ENCODE measurements around the gene ELK3.

Gene ELK3

DNA sequence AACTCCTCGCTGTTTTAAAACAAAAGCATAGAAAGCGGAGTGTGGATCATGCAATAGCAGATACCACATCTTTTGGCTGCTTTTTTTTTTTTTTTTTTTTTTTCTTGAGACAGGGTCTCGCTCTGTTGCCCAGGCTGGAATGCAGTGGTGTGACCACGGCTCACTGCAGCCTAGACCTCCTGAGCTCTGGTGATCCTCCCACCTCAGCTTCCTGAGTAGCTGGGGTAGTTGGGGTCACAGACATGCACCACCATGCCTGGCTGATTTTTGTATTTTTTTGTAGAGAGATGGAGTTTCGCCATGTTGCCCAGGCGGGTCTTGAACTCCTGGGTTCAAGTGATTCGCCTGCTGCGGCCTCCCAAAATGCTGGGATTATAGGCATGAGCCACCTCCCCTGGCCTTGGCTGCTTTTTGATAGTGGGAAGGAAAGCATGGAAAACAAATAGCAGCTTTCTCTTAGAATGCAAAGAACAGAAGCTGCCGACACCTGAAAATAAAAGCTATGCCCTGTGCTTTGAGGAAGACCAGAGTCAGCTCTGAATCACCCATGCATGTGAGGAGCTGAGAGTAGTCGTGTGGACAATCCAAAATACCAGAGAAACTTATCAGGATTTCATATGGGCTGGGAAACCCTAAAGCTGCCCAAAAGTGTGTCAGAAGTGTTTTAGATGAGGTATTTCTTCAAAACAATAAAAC, 3.6 kb upstream of the ELK3 start:
- Histone ChIP-seq H3K4me3 (ENCODE audit: low read length) (no peak overlapping the region), H3K27ac (ENCODE audit: low read length) (no peak overlapping the region), H3K27me3 (ENCODE audit: control insufficient read depth, insufficient read depth, low read length) (peaks cover 17% of the 10 kb centered on the region), H3K9me3 (ENCODE audit: control insufficient read depth, low read depth, low read length) (no peaks in the 10 kb centered on the region), H3K36me3 (ENCODE audit: control insufficient read depth, low read depth, low read length) (no peaks in the 10 kb centered on the region), H3K4me1 (ENCODE audit: control insufficient read depth, low read depth, low read length) (no peaks in the 10 kb centered on the region), H3K9ac (ENCODE audit: low read length) (no peak overlapping the region)

DNA sequence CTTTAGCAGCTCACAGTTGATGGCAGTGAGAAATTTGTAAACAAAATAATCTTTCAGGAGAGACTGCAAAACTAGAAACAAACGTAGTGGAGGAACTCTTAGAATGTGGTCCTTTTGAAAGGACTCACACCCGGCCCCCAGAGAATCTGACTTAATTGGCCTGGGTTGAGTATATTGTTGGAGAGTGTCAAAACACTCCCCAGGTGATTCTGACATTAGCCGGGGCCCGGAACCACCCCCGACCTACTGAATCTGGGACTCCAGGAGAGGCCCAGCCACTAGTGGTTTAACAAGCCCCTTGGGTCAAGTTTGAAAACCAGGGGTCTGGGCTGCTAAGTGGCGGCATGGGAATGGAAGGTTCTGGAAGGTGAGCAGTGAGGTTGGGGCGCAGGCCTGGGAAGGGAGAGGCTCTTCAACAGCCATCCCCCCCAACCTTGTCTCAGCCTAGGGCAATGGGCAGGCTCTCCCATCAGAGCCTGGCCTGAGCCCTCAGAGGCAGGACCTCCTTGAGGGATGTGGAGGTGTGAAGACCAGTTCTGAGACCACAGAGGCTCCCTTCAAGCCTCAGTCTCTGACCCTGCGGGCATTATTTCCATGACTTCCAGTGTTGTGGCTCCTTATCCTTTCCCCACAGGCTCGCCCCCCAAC, 1.1 kb upstream of the ELK3 start:
- Histone ChIP-seq H3K27me3 (ENCODE audit: control insufficient read depth, insufficient read depth, low read length) (peaks cover 29% of the 10 kb centered on the region), H3K4me3 (ENCODE audit: low read length) (peak overlapping the region; percentile 69), H3K9me3 (ENCODE audit: control insufficient read depth, low read depth, low read length) (no peaks in the 10 kb centered on the region), H3K4me1 (ENCODE audit: control insufficient read depth, low read depth, low read length) (peaks cover 5% of the 10 kb centered on the region), H3K27ac (ENCODE audit: low read length) (no peak overlapping the region), H3K36me3 (ENCODE audit: control insufficient read depth, low read depth, low read length) (no peaks in the 10 kb centered on the region), H3K9ac (ENCODE audit: low read length) (no peak overlapping the region)

DNA sequence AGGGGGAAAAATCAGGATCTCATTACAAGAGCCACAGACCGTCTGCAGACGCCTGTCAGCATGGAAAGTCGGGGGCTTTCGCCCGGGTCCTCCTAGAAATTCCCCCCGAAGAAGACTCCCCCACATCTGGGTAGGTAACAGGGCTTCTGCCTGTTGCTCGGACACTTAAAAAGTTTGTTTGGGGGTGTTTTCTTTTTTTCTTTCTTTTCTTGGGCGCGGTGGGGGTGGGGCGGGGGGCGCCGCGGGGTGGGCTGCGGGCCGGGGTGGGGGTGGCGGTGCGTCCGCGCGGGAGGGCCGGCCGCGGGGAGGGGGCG, 358 bp downstream of the ELK3 start:
- Histone ChIP-seq H3K27ac (ENCODE audit: low read length) (no peak overlapping the region), H3K36me3 (ENCODE audit: control insufficient read depth, low read depth, low read length) (no peaks in the 10 kb centered on the region), H3K4me1 (ENCODE audit: control insufficient read depth, low read depth, low read length) (peaks cover 5% of the 10 kb centered on the region), H3K9me3 (ENCODE audit: control insufficient read depth, low read depth, low read length) (no peaks in the 10 kb centered on the region), H3K4me3 (ENCODE audit: low read length) (peak overlapping the region; percentile 86), H3K9ac (ENCODE audit: low read length) (no peak overlapping the region), H3K27me3 (ENCODE audit: control insufficient read depth, insufficient read depth, low read length) (peaks cover 29% of the 10 kb centered on the region)

DNA sequence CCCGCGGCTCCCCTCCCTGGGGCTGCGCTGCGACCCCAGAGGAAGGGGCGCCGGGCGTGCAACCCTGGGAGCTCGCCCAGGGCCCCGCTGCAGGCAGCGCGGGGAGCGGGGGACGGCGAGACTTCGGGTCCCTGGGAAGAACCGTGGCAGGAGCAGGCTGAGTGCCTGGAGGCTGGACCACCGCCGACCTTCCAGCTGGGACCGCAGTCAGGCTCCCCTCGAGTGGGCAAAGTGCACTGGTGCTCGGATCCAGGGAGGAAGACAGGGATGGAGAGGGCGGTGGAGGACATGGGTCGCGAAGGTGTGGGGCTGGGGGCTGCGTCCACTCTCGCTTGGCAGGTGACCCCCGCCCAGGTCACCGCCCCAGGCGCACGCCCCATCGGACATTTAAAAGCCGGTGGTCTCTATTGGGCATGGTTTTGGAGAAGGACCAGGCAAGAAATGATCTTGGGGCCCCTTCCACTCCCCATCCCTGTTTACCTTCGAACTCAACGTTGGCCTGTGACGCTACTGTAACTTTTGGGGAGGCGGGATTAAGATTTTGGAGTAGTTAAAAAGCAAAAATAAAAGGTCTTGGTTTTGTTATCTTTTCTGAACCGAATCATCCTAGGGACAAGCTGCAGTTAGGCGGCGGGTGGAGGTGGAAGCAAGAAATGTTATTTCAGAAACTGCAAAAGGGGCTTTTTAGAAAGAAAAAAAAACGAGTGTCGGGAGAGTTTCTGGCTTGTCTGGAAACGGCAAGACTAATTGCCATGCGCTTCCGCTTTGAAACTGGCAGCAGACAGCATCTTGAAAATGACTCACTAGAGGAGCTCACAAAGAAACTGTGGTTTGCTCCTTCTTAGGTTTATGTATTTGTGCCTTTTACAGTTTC, 1.0 kb downstream of the ELK3 start:
- Histone ChIP-seq H3K4me3 (ENCODE audit: low read length) (peak overlapping the region; percentile 86), H3K27me3 (ENCODE audit: control insufficient read depth, insufficient read depth, low read length) (peaks cover 29% of the 10 kb centered on the region), H3K4me1 (ENCODE audit: control insufficient read depth, low read depth, low read length) (peaks cover 5% of the 10 kb centered on the region), H3K9ac (ENCODE audit: low read length) (peak overlapping the region; percentile 46), H3K36me3 (ENCODE audit: control insufficient read depth, low read depth, low read length) (no peaks in the 10 kb centered on the region), H3K27ac (ENCODE audit: low read length) (no peak overlapping the region), H3K9me3 (ENCODE audit: control insufficient read depth, low read depth, low read length) (no peaks in the 10 kb centered on the region)

DNA sequence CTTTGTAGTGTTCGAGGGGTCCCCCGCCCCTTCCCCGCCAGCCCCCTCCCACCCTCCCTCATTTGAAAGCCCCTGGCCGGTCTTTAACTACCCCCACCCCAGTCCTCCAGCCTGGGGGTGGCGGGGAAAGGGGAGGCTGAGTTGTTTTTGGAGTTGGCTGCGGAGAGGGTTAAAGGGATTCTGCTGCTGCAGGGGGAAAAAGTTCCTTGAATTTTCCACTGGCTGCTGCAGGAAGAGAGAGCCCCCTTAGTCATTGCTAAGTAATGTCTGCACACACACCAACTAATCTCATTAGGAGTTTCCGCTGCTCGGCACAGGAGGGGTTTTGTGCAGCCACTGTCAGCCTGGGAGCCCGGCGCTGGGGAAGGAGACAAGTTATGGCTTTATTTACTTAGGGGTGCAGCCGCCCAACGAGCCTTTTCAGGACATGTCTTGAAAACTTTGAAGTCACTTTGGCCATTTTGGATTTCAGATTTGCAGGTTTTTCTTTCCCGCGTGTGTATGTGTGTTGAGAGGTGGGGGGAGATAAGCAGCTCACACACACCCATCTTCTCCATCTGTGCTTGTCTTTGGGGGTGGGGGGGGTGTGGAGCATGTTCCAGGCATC, 1.8 kb downstream of the ELK3 start:
- H3K27me3 ChIP-seq (ENCODE audit: control insufficient read depth, insufficient read depth, low read length): peaks cover 29% of the 10 kb centered on the region
- H3K4me1 ChIP-seq (ENCODE audit: control insufficient read depth, low read depth, low read length): peaks cover 5% of the 10 kb centered on the region
- no peak overlapping the region for H3K27ac ChIP-seq (ENCODE audit: low read length)
- H3K9ac ChIP-seq (ENCODE audit: low read length): peak overlapping the region; percentile 36
- no peaks in the 10 kb centered on the region for H3K9me3 ChIP-seq (ENCODE audit: control insufficient read depth, low read depth, low read length)
- peak overlapping the region; percentile 86 for H3K4me3 ChIP-seq (ENCODE audit: low read length)
- no peaks in the 10 kb centered on the region for H3K36me3 ChIP-seq (ENCODE audit: control insufficient read depth, low read depth, low read length)

DNA sequence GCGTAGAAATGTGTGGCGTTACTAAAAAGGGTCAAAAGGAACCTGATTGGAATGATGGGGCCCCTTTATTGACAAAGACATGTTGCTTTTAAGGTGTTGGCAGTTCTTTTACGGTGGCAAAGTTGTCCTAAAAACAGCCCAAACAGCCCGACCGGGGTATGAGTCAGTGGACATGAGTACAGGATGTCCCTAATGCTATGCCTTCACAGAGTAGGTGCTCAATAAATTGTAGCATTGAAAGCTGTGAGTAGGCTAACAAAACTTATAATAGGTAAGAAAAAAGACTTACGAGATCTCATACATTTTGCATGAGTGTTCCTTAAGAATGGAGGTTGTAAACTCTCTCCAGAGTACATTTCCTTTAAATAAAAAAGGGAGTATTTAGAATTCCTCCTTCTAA, 2.6 kb downstream of the ELK3 start:
- peaks cover 29% of the 10 kb centered on the region for H3K27me3 ChIP-seq (ENCODE audit: control insufficient read depth, insufficient read depth, low read length)
- H3K4me1 ChIP-seq (ENCODE audit: control insufficient read depth, low read depth, low read length): peaks cover 5% of the 10 kb centered on the region
- no peaks in the 10 kb centered on the region for H3K36me3 ChIP-seq (ENCODE audit: control insufficient read depth, low read depth, low read length)
- no peak overlapping the region for H3K9ac ChIP-seq (ENCODE audit: low read length)
- H3K9me3 ChIP-seq (ENCODE audit: control insufficient read depth, low read depth, low read length): no peaks in the 10 kb centered on the region
- no peak overlapping the region for H3K4me3 ChIP-seq (ENCODE audit: low read length)
- no peak overlapping the region for H3K27ac ChIP-seq (ENCODE audit: low read length)

DNA sequence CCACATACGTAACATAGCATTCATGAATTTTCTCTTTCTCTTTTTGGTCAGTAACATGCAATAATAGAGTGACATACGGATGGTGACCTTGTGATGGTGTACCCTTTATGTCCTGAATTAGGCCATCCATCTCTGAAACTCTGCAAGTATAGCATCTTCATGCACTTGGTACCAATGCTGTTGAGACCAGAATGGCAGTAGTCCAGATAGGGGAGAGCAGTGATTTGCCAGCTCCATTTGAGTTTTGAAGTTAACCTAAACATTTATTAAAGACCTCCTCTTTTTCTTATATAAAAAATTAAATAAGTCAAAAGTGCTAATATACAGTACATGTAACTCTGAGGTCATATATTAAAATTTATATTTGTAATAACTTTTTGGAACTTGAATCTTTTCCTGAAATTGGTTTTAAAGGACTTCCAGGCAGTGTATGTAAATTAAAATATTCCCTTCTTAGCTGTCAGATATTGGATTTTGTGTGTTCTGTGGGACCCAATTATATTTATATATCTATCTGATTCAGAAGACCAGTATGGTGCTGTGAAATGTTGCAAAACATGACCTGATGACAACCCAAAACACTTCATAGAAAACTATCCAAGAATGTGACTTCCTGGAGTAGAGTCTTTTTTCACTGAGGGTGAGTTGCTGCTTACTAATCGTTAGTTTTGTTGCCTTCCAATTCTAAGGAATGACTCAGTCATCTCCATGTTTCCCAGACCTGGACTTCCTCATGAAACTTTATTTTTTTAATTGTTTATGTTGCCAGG, 3.5 kb downstream of the ELK3 start:
- no peak overlapping the region for H3K27ac ChIP-seq (ENCODE audit: low read length)
- H3K27me3 ChIP-seq (ENCODE audit: control insufficient read depth, insufficient read depth, low read length): peaks cover 29% of the 10 kb centered on the region

DNA sequence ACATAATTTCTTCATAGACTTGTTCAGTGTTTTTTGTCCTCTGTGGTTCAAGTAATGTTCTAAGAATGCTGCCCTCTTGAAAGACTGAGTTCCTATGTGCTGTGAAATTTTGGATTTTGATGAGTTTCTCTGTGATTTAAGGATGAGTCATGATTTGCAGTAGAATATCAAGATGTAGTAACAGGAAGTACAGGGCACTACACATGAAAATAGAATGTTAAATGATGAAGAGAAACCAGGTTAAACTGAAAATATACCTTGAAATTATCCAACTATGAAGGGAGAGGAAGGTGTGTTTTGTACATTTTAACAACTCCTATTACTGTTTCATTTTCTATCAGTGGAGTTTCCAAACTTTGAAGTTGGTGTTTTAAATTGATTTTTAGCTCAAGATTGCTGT, 4.8 kb downstream of the ELK3 start:
- H3K27me3 ChIP-seq (ENCODE audit: control insufficient read depth, insufficient read depth, low read length): peaks cover 18% of the 10 kb centered on the region
- no peaks in the 10 kb centered on the region for H3K9me3 ChIP-seq (ENCODE audit: control insufficient read depth, low read depth, low read length)
- H3K4me1 ChIP-seq (ENCODE audit: control insufficient read depth, low read depth, low read length): peaks cover 5% of the 10 kb centered on the region
- no peak overlapping the region for H3K9ac ChIP-seq (ENCODE audit: low read length)
- no peak overlapping the region for H3K4me3 ChIP-seq (ENCODE audit: low read length)
- H3K27ac ChIP-seq (ENCODE audit: low read length): no peak overlapping the region
- no peaks in the 10 kb centered on the region for H3K36me3 ChIP-seq (ENCODE audit: control insufficient read depth, low read depth, low read length)

More for the DNA sequence above, 3.5 kb downstream of the ELK3 start:
- Histone ChIP-seq H3K9me3 (ENCODE audit: control insufficient read depth, low read depth, low read length) (no peaks in the 10 kb centered on the region), H3K4me3 (ENCODE audit: low read length) (no peak overlapping the region), H3K4me1 (ENCODE audit: control insufficient read depth, low read depth, low read length) (peaks cover 5% of the 10 kb centered on the region), H3K9ac (ENCODE audit: low read length) (no peak overlapping the region), H3K36me3 (ENCODE audit: control insufficient read depth, low read depth, low read length) (no peaks in the 10 kb centered on the region)

DNA sequence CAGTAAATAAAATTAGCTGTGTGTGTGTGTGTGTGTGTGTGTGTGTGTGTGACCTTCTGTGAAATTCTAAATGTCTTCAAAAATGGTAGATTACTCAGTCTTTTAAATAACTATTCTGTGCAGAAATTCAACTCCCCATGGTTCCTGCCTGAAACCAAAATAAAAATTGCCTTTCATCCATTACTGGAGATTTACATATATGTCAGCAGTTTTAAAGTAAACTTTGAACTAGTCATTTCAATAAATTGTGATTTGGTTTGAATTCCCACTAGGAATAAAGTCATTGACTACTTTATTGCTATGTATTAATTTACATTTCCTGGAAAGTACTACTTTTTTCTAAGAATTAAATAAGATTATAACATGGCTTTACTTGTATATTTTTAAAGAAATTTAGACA, 5.3 kb downstream of the ELK3 start:
- Histone ChIP-seq H3K9me3 (ENCODE audit: control insufficient read depth, low read depth, low read length) (no peaks in the 10 kb centered on the region), H3K27me3 (ENCODE audit: control insufficient read depth, insufficient read depth, low read length) (peaks cover 18% of the 10 kb centered on the region), H3K9ac (ENCODE audit: low read length) (no peak overlapping the region), H3K36me3 (ENCODE audit: control insufficient read depth, low read depth, low read length) (no peaks in the 10 kb centered on the region), H3K4me3 (ENCODE audit: low read length) (no peak overlapping the region), H3K4me1 (ENCODE audit: control insufficient read depth, low read depth, low read length) (peaks cover 5% of the 10 kb centered on the region), H3K27ac (ENCODE audit: low read length) (no peak overlapping the region)

DNA sequence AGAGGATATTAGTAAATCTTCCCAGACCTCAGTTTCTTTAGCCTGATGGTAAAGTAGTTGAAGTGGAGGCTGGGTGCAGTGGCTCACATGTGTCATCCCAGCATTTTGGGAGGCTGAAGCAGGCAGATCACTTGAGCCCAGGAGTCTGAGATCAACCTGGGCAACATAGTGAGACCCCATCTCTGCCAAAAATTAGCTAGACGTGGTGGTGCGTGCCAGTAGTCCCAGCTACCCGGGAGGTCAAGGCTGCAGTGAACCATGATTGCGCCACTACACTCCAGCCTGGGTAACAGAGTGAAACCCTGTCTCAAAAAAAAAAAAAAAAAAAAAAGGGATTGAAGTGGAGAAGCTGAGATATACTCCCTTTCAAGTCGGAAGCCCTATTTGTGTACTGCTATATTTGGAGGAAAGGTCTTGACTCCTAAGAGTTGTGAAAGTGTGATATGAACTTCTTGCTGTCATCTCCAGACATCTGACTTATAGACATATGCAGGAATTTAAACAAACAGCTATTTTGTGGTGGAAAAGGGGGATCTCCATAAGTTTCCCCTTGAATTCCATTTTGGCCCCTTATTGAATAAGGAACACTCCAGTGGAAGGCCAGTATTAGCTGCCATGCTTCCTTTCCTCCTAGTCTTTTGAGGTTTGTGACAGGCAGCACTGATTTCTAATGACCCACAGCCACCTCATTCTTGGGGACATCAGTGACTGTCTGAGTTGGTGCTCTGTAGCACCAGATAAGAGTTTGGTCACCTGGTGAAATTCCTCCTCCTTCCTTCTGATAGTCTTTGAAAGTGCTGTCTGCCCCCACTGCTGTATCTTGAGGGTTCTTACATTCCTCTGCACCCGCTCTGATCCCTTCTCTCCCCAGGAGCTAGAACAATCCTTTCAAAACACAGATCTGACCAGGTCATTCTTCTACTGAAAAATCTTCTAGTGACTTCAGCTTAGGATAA, 7.4 kb downstream of the ELK3 start:
- H3K9ac ChIP-seq (ENCODE audit: low read length): no peak overlapping the region
- H3K4me3 ChIP-seq (ENCODE audit: low read length): no peak overlapping the region
- no peaks in the 10 kb centered on the region for H3K4me1 ChIP-seq (ENCODE audit: control insufficient read depth, low read depth, low read length)
- peaks cover 4% of the 10 kb centered on the region for H3K27me3 ChIP-seq (ENCODE audit: control insufficient read depth, insufficient read depth, low read length)
- no peaks in the 10 kb centered on the region for H3K36me3 ChIP-seq (ENCODE audit: control insufficient read depth, low read depth, low read length)
- no peak overlapping the region for H3K27ac ChIP-seq (ENCODE audit: low read length)
- H3K9me3 ChIP-seq (ENCODE audit: control insufficient read depth, low read depth, low read length): no peaks in the 10 kb centered on the region
